GM18861 (cell line): ENCODE data around the gene RBMY1D.
"Not testable (repeated sequence)": the region's sequence is repeated elsewhere in the genome, so short reads cannot be mapped to it uniquely, and the experiment has no call there.

ENCODE experiments used
- ATAC-seq: cut with Tn5 transposase; IDR thresholded peaks from one replicate; pipeline ENCODE4 v1.9.1; 2021; ENCODE audit not compliant: unreplicated experiment

The RBMY1D gene

GRCh38 chrY:21894426-21894825 lies at the start of gene RBMY1D:
RBMY1D (minus strand) TSS chrY:21894526; CDS start chrY:21892513, 2,013 bp downstream.
- not testable (repeated sequence) for ATAC-seq

GRCh38 chrY:21917932-21918331 lies 23.6 kb upstream of the RBMY1D start, which contains the start of gene RBMY1E:
RBMY1E (minus strand) TSS chrY:21918032; CDS start chrY:21916054, 1,978 bp downstream.
- not testable (repeated sequence) for ATAC-seq

GRCh38 chrY:21869407-21870076 lies 24.8 kb downstream of the RBMY1D start:
- ATAC-seq = not testable (repeated sequence)

- ATAC-seq = no peak
Observed at GRCh38 chrY:21845481-21845880, 48.8 kb downstream of the RBMY1D start.

- ATAC-seq = no peak
Observed at GRCh38 chrY:21842090-21842489, 52.2 kb downstream of the RBMY1D start.

GRCh38 chrY:21839489-21839888 lies 54.8 kb downstream of the RBMY1D start:
- no peak for ATAC-seq

- no peak for ATAC-seq
Observed at GRCh38 chrY:21836343-21836742, 58.0 kb downstream of the RBMY1D start.

GRCh38 chrY:21835052-21835451 lies 59.3 kb downstream of the RBMY1D start:
- ATAC-seq = no peak
